Kidney (tissue), 14 donors: Measurements from ENCODE around the gene TMEM233. TPM values are rescaled to one million over a fixed set of nuclear protein-coding genes. Genes with fewer than 3 reads are reported as not detected.

Experiments
- DNase-seq, 5 donors: peaks; one replicate each; pipeline ENCODE4 v3.0.0-alpha.2; 2013 to 2020
- FAIRE-seq: peaks from 2 replicates; lab custom pipeline; 2012; peaks lifted over from hg19 to GRCh38; lab: Jason Lieb, UNC
- H3K27ac ChIP-seq, 2 donors: one replicate each; pipeline ENCODE4 v1.7.0; 2013; ENCODE audit warnings: low read depth in 2 of 2, low read length in 2 of 2, inconsistent platforms in 1 of 2
- H3K27me3 ChIP-seq: one replicate; pipeline ENCODE4 v1.7.1; 2013; ENCODE audit warnings: low read length, inconsistent platforms; ENCODE audit not compliant: control insufficient read depth, insufficient read depth
- H3K36me3 ChIP-seq, 3 donors: one replicate each; pipeline versions ENCODE4 v1.7.0 to v1.7.1; 2013; ENCODE audit warnings: low read length in 3 of 3, control low read depth in 1 of 3, inconsistent platforms in 1 of 3; ENCODE audit not compliant: insufficient read depth in 3 of 3, control insufficient read depth in 2 of 3
- H3K4me1 ChIP-seq, 3 donors: one replicate each; pipeline versions ENCODE4 v1.7.0 to v1.7.1; 2013; ENCODE audit warnings: low read length in 3 of 3, inconsistent platforms in 1 of 3, low read depth in 1 of 3; ENCODE audit not compliant: control insufficient read depth in 2 of 3, insufficient read depth in 2 of 3
- H3K4me3 ChIP-seq, 3 donors: one replicate each; pipeline versions ENCODE4 v1.7.0 to v1.8.1; 2013; ENCODE audit warnings: low read length in 3 of 3, control low read depth in 1 of 3, inconsistent platforms in 1 of 3
- H3K9ac ChIP-seq, 3 donors: one replicate each; pipeline versions ENCODE4 v1.7.0 to v1.7.1; 2013; ENCODE audit warnings: low read length in 3 of 3, control low read depth in 1 of 3, inconsistent platforms in 1 of 3
- H3K9me3 ChIP-seq, 3 donors: one replicate each; pipeline versions ENCODE4 v1.7.0 to v1.7.1; 2013; ENCODE audit warnings: low read length in 3 of 3, control low read depth in 1 of 3, inconsistent platforms in 1 of 3; ENCODE audit not compliant: control insufficient read depth in 2 of 3, insufficient read depth in 1 of 3
- CTCF ChIP-seq: IDR thresholded peaks from 3 replicates; pipeline ENCODE4 v1.5.1; 2012; ENCODE audit warnings: mild to moderate bottlenecking, moderate library complexity, borderline replicate concordance; ENCODE audit not compliant: insufficient read depth; ENCODE audit errors: extremely low read depth
- intact Hi-C: fragments of 100-400 bp; cut with DNase I; formaldehyde crosslinking; loops from one replicate; pipeline ENCODE4 v1.11.1; 2022
- polyA plus RNA-seq: library from polyadenylated mRNA; stranded (reverse); fragments of 350-450 nt; fragmentation: Illumina TruSeq; extraction: RNeasy Lipid Tissue Mini Kit (QIAGEN cat#74804); gene quantifications from one replicate; pipeline ENCODE4 v1.2.3, GENCODE V29; 2014; ENCODE audit warnings: low read depth, low replicate concordance; ENCODE audit not compliant: insufficient read depth
- total RNA-seq: library from RNA; stranded (reverse); fragmentation: NEBNext Ultra II Directional; extraction: Animal tissue kit (Norgen Biotek cat#: 25700); gene quantifications from one replicate; pipeline ENCODE4 v1.2.1, GENCODE V29; 2021
- donor health status: control.
- donor health status: control.
- donor health status: control.
- donor health status: control.
- donor health status: control.
- donor health status: DM: yes; HTN: yes; CAD: no.
- donor health status: Normal renal cell carcinoma (clear cell type).

Gene TMEM233
- total and polyA plus RNA-seq, 2 donors from 2014 or later: 1.2 to 1.4 TPM

DNA sequence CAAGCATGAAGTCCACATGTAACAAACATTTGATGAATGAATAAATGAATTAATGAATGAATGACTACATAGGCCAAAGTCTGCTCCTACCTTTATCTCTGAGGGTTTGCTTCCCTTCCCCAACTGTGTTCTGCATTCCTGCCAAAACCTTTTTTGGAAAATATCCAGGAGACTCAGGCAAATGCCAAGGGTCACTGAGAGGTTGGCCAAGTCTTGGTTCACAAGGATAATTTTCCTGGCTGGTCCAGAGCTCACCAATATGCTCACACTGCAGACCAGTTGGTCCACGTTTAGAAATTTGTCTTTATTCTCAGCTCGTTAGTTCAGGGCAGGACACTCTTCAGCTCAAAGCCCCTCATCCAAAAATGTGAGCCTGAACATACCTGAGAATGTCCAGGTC, 10.2 kb downstream of the TMEM233 start:
- intact Hi-C loops: no loop called here
- Histone ChIP-seq H3K4me1 (peaks cover 0 to 5% (median 3%) of the 10 kb centered on the region in 3 donors), H3K9ac (no peak overlapping the region), H3K9me3 (no peaks in the 10 kb centered on the region), H3K36me3 (no peaks in the 10 kb centered on the region), H3K27me3 (no peaks in the 10 kb centered on the region), H3K4me3 (no peak overlapping the region), H3K27ac (no peak overlapping the region)
- DNase-seq (no peak), FAIRE-seq (no peak)
- no peak for TF ChIP-seq CTCF

DNA sequence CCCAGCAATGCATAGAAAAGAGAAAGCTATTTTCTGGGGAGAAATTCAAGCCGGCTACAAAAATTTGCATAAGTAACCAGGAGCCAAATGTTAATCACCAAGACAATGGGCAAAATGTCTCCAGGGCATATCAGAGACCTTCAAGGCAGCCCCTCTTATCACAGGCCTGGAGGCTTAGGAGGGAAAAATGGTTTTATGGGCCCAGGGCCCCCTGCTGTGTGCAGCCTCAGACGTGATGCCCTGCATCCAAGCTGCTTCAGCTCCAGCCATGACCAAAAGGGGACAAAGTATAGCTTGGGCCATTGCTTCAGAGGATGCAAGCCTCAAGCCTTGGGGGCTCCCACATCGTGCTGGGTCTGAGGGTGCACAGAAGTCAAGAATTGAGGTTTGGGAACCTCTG, 15.8 kb downstream of the TMEM233 start:
- Histone ChIP-seq H3K4me1 (no peaks in the 10 kb centered on the region), H3K27me3 (no peaks in the 10 kb centered on the region), H3K9ac (no peak overlapping the region), H3K27ac (no peak overlapping the region), H3K4me3 (no peak overlapping the region), H3K36me3 (no peaks in the 10 kb centered on the region), H3K9me3 (no peaks in the 10 kb centered on the region)
- FAIRE-seq: no peak
- intact Hi-C loops: no loop called here
- DNase-seq: no peak
- no peak for TF ChIP-seq CTCF

- FAIRE-seq: no peak
Measured at GRCh38 chr12:119613319-119613936, 19.9 kb downstream of the TMEM233 start.

More at GRCh38 chr12:119613319-119613936, 19.9 kb downstream of the TMEM233 start:
- no peak for DNase-seq
- H3K27ac ChIP-seq: no peak overlapping the region
- no peak overlapping the region for H3K4me3 ChIP-seq
- H3K4me1 ChIP-seq: no peaks in the 10 kb centered on the region
- no peaks in the 10 kb centered on the region for H3K36me3 ChIP-seq
- no peaks in the 10 kb centered on the region for H3K27me3 ChIP-seq
- intact Hi-C loops: no loop called here
- no peak for TF ChIP-seq CTCF
- H3K9ac ChIP-seq: no peak overlapping the region
- H3K9me3 ChIP-seq: no peaks in the 10 kb centered on the region
